Stimulated activated CD8-positive, alpha-beta memory T cell treated with anti-CD3 and anti-CD28 coated beads, Interleukin-12 subunit alpha, Interleukin-12 subunit beta, amount 100 ng/mL, for 24 hours (primary cell): ENCODE data around the gene CTXN1.
"Not testable (repeated sequence)": the region's sequence is repeated elsewhere in the genome, so short reads cannot be mapped to it uniquely, and the experiment has no call there.

Experiments
- DNase-seq: peaks from one replicate; pipeline ENCODE4 v3.0.0-alpha.2; 2020; ENCODE audit errors: extremely low read depth

The CTXN1 gene

DNA sequence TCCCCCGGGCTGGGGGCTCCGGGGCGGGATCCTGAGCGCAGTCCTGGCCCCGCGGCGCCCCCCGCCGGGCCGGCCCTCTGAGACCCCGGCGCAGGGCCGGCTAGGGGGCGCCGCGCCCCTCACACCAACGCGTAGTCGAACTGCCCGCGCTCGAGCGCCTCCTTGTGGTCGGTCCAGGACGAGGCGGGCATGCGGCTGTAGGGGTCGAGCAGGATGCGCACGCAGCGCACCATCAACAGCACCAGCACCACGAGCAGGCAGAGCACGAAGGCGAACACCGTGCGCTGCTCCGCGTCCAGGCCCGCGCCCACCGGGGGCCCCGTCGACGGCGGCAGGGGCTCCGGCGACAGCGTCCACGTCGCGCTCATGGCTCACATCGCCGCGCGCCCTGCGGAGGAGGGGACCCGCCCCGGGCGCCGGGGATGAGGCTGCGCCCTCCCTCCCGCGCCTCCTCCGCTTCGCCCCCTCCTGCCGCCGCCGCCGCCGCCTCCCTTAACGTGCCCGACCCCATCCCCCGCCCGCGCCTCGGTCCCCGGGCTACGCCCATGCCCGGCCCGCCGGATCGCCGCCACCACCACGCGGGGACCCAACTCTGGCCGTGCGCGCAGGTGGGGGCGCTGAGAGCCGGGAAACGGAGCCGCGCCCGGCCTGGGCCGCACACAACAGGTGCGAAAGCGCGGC is 624 bp downstream of the CTXN1 start:
- no peak for DNase-seq

DNA sequence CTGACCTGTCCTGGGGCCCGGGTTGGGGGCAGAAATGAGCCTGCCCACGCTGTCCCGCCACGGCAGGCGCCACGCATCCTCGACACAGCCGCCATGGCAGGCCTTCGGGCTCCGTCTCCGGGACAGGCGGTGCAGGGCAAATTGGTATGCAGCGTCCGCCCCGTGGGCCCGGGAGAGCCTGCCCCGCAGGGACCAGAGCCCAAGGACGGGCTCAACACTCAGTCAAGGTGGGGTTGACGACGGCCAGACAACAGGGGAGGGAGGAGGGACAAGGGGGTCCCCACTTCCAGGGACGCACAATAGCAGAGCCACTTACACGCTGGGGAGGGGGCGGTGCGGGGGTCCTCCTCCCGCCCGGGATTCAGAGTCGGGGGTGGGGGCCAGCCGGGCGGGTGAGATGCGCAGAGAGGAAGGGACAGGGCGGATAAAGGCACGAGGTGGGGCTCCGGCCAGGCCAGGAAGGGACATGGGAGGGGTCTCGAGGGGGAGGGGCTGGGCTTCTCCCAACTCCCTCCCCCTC is 1.2 kb downstream of the CTXN1 start:
- DNase-seq, result no peak

DNA sequence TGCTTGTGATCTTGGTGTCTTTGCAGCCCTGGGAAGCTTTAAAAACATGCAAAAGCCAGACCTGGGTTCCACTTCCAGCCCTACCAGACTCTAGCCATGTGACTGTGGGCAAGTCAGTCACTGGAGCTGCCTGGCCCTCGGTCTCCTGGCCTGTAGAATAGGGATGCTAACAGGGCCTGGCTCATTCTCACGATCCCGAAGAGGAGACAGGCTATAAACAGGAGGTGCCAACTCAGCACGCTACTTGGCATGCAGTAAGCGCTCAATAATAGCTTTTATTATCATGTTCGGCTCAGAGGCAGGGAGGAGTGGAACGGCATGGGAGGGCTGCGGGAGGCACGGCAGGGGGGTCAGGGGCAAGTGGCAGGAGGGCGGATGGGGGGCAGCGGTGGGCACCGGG is 1.7 kb downstream of the CTXN1 start:
- DNase-seq, result no peak

DNA sequence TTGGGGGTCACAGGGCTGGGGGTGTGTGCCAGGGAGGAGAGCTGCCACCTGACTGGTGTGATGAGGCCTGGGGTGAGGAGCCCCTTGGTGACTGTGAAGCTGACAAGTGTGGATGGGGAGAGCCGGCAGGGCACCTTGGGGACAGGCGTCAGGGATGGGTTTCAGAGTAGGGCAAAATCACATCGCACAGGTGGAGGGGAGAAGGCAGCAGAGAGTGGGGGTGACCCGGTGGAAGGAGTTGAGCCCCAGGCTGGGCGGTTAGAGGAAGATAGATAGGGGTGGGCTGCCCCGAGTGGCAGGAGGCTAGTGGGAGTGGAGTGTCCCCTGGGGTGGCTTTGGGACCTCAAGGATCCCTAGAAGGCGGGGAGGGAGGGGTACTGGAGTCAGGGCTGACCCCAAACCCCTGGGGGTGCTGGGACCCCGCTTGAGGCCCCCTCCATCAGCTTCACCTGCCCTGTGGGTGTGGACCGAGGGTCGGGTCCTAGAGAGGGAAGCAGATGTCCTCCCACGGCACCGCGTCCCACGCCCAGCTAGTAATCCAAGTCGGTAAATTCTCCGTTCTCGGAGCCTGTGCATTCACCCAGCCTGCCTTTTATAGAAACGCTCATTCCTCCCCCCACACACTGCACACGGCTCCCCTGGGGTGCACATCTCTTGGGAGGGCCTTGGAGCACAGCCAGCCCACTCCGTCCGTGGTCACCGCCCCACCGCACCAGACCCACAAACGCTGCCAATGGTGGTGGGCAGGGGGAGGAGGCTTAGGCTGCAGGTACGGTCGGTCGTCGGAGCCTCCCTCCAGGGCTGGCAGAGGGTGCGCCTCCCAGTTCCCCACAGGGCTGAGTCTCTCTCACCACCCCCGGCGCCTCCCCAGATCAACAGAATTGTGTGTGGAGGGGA is 2.4 kb downstream of the CTXN1 start:
- no peak for DNase-seq

DNA sequence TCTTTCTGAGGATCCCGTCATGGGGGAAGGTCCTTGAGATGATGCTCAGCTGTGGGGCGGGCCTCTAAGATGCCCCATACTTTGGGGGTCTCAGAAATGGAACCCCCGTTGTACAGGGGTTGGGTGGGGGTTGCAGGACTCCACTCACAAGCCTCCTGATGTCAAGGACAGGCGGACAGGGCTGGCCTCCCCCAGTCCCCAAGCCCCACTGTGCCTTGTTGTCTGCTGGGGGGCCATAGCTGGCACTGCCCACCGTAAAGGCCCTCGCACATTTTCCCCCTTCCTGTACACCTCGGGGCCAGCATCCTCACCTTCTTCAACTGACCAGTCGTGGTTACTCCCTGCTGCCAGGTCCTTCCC is 3.1 kb downstream of the CTXN1 start:
- no peak for DNase-seq

DNA sequence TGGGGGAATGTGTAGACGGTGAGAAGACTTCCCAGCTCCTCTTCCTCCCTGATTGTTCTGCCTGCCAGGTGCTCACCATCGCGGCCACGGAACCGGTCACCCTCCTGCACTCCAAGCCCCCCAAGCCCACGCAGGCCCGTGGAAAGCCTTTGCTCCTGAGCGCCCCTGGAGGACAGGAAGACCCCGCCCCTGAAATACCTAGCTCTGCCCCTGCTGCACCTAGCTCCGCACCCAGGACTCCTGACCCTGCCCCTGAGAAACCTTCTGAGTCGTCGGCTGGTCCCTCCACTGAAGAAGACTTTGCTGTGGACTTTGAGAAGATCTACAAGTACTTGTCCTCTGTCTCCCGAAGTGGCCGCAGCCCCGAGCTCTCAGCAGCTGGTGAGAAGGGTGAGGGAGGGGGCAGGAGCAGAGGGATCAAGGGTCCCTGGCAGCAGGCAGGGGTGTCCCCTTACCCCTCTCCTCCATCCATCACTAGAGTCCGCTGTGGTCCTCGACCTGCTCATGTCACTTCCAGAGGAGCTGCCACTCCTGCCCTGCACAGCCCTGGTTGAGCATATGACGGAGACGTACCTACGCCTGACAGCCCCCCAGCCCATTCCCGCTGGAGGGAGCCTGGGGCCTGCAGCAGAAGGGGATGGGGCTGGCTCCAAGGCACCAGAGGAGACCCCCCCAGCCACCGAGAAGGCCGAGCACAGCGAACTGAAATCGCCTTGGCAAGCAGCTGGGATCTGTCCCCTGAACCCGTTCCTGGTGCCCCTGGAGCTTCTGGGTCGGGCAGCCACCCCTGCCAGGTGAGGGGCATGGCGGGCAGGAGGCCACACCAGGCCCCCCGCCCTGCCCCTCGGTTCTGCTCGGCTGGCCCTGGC is 3.7 kb downstream of the CTXN1 start:
- no peak for DNase-seq

DNA sequence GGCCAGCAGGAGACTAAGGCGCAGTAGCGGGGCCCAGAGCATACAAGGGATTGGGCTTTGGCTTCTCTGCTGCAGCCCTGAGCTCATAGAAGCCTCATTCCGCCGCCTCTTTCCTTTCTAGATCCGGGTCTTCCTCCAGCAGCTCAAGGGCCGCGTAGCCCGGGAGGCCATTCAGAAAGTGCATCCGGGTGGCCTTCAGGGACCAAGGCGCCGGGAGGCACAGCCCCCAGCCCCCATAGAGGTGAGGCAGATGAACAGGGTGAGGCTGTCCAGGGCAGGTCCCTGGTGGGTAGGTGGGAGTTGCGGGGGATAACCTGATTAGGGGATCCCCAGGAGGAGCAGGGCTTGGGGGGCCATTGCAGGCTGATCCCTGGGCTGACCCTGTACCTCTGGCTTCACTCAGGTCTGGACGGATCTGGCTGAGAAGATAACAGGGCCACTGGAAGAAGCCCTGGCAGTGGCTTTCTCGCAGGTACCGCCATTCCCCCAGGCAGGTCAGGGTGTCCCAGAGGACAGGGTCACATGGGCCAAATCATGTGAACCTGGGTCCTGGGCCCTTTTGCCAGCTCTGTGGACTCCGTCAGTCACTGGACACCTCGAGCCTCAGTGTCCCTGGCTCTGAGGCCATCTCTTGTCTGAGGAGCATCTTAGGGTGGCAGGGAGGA is 4.5 kb downstream of the CTXN1 start:
- DNase-seq, result no peak

DNA sequence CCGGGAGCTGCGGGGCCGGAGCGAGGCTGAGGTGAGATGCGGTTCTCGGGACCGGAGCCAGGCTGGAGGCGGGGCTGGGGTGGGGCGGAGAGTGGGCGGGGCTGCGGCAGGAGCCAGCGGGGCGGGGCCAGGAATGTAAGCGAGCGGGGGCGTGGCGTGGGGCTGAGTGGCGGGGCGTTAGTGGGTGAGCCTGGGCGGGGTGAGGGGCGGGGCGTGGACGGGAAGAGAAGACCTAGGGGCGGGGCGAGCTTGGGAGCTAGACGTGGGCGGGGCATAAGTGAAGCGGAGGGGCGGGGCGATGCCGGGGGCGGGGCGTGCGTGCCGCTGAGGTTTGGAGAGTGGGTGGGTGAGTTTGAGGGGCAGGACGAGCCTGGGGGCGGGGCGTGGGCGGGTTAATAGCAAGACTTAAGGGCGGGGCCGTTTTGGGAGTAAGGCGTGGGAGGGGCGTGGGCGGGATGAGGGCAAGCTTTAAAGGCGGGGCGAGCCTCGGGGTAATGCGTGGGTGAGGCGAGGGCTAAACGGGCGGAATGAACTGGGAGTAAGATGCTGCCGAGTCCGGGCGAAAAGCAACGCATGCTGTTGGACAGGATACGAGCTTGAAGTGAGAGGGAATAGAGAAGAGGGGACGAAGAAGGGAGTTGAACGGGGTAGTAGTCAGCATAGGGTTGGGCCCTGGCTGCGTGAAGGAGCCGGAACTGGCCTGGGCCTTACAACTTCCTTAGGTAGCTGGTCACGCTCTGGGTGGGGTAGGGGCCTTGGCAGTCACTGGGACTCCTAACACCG is 5.2 kb downstream of the CTXN1 start:
- peak; percentile 100 for DNase-seq

DNA sequence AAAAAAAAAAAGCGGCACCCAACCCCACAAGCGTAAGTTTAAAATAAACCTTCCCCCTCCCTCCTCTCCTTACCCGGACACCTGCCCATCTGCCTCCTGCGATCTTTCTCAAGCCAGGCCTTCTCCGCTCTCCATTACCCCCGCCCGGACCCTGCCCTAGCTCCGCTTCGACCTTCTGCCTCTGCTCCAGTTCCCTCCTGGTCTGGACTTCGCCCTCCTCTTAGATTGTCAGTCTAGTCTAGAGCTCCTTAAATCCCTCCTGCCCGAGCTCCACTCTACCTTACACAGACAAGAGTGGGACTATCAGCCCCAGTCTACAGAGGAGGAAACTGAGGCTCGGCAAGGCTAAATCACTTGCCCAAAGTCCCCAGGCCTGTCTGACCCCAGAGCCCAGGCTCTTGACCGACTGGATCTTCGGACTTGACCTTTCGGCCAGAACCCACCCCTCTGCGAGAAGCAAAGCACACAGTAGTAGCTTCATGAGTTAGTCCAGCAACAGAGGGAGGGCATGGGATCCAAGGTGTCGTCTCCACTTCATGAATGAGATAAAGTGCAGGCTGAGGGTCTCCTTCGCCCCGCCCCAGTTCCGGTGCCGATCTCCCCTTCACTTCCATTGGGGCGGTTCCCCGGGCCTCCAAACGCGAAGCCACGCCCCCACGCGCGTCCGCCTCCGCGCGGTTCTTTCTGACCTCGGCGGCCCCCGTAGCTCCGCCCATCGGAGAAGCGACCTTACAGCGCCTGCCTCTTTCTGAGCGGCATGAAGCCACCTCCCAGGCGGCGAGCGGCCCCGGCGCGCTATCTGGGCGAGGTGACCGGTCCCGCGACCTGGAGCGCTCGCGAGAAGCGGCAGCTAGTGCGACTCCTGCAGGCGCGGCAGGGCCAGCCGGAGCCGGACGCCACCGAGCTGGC is 6.1 kb downstream of the CTXN1 start, which contains the start of gene SNAPC2:
SNAPC2 (plus strand) TSS at position 729 of the 909 bp plus-strand sequence; CDS start at position 758, 29 bp downstream.
- peak; percentile 91 for DNase-seq

DNA sequence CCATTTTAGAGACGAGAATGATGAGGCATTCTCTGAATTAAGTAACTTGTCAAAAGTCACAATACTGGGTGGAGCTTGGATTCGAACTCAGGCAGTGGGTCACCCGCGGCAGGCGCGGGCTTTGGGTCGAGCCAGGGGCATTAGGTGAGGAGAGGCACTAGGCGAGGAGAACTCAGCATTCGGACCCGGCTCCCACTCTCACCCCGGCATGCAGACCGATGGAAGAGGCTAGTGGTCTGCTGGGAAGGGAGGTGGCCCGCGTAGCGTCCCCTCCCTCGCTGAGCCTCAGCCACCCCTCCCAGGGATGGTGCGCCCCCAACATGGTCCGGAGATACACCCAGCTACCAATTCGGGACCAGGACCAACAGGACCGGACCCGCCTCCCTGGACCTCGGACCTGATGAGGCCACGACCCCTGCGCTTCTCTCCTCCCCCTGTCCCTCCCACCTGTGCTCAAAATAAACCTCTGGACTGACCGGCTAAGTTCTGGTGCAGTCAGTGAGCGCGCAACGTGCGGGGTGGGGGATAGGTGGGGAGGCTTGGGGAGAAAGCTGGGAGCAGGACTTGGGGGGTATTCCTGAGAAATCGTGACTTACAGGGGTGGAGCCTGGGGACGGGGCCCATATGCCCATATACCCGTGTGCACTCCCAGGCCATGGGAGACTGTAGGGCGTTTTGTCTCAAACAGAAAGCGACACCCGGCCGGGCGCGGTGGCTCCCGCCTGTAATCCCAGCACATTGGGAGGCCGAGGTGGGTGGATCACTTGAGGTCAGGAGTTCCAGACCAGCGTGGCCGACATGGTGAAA is 7.1 kb downstream of the CTXN1 start:
- DNase-seq, result no peak

DNA sequence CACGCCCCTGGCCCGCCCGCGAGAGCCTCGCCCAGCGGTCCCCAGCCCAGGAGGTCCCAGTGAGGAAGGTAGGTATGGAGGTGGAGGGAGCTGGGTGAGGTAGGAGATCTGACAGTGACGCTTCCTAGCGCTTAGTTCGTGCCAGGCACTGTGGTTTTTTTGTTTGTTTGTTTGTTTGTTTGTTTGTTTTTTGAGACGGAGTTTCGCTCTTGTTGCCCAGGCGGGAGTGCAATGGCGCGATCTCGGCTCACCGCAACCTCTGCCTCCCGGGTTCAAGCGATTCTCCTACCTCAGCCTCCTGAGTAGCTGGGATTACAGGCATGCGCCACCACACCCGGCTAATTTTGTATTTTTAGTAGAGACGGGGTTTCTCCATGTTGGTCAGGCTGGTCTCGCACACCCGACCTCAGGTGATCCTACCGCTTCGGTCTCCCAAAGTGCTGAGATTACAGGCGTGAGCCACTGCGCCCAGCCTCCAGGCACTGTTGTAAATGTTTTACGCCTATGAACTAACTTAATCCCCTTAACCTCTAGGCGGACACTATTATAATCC is 7.8 kb downstream of the CTXN1 start:
- not testable (repeated sequence) for DNase-seq

DNA sequence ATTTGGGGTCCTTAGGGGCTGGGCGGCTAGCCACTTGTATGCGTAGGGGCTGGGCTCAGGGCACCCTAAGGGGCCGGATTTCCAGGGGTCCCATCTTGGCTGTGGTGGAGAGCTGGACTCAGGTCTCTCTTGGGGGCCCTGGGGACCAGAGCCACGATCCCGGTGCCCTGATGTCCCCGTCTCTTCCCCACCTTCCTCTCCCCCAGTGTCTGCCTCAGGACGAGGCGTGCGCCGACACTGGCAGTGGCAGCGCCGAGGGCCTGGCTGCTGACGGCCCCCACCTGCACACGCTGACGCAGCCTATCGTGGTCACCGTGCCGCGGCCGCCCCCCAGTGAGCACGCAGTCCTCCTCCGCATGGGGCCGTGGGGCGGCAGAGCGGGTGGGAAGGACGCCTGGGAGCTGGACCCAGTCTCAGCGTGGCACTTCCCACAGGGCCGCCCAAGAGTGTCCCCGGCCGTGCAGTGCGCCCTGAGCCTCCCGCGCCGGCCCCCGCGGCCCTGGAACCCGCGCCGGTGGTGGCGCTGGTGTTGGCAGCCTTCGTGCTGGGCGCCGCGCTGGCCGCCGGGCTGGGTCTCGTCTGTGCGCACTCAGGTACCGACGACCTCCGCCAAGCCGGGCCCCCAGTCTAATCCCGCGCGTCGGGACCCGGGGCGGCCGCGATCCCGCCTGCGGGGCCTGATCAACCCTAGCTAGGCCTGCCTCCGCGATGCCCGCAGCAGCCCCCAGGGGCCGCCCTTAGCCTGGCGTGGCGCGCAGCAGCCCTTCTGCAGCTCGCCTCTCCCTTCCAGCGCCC is 8.5 kb downstream of the CTXN1 start:
- DNase-seq, result no peak

DNA sequence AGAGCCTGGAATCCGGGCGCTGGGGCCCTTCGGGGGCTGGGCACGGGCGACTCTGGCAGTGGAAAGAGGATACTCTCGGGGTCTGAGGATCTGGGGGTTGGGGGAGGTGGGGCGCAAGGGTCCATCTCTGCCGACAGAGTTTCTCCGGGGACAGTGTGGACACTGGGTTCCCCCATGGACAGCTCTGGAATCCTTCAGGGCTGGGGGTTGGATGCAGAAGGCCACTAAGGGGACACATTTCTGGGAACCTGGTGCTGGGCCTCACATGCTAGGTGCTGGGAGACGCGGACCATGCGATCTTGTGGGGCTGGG is 9.0 kb downstream of the CTXN1 start:
- DNase-seq, result no peak

DNA sequence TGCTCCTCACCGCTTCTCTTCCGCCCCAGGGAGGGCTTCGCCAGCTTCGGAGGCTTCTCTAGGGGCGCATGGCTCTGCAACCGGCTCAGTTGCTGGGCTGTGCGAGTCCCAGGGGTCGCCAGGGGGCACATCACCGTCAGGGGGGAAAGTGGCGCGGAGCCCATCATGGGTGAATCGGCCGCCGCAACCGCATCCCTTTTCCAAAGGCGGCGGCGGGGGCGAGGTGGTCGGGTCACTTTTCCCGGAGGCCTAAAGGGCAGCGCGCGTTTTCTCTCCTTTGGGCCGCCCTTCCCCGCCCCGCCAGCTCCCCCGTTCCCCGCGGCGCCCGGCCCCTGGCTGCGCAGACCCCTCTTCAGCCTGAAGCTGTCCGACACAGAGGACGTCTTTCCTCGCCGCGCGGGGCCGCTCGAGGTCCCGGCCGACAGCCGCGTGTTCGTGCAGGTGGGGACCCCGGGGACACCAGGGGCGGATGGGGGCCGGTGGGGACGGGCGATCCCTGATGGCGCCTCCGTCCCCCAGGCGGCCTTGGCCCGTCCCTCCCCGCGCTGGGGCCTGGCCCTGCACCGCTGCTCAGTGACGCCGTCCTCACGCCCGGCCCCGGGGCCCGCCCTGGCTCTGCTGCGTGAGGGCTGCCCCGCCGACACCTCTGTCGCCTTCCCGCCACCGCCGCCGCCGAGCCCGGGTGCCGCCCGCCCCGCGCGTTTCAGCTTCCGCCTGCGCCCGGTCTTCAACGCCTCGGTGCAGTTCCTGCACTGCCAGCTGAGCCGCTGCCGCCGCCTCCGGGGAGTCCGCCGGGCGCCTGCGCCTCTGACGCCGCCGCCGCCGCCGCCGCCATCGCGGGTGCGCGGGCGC is 9.6 kb downstream of the CTXN1 start:
- DNase-seq, result no peak

DNA sequence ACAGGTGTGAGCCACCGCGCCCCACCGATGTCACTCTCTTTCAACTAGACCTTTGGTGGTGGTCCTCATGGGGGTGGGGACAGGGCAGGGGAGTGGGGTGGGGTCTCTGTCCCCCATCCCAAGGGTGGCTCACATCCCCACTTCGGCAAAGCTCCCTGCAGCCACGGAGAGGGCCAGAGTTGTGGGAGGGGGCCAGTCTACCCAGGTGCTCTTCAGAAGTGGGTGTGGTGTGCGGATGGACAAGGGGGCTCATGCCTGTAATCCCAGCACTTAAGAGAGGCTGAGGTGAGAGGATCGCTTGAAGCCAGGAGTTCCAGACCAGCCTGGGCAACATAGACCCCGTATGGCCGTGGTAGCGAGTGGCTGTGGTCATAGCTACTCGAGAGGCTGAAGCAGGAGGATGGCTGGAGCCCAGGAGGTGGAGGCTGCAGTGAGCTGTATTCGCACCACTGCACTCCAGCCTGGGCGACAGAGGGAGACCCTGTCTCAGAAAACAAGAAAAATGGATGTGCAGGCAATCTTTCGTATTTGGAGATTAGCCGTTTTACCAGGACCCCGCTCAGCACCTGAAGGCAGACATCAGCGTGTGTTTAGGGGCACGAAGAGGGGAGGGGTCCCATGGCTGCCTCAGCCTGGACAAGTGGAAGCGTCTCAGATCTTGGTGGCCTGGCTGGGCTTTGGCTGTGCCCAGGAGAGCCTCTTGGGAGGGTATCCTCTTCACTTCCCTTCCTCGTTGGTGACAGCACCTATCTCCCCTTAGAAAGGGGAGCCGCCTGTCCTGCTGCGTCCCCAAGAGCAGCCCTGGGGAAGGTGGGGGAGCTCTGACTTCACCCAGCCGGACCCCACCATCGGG is 10.5 kb downstream of the CTXN1 start:
- DNase-seq, result no peak

DNA sequence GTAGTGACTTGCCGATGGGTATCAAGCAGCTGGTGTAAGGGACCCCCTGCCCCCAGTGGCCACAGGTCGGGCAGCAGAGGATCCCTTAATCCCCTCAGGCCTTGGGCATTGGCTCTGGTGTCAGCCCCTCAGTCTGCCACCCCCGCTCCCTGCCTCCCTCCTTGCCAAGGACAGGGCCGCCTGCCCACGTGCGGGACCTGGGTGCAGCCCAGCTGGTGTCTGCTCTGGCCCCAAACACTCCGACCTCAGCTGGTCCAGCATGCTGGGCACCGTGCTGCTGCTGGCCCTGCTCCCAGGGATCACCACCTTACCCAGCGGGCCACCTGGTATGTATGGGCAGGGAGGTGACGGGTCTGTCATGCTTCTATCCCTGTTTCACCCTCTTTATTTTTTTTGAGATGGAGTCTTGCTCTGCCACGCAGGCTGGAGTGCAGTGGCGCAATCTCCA is 11.3 kb downstream of the CTXN1 start, which contains the start of gene TGFBR3L:
TGFBR3L (plus strand) TSS at position 233 of the 448 bp plus-strand sequence.
- DNase-seq, result no peak
